ENCODE results near the gene OR52I2. TPM values are rescaled to one million over a fixed set of nuclear protein-coding genes. Genes with fewer than 3 reads are reported as not detected.

The OR52I2 gene
- total RNA-seq, 3 donors from 2014 or later, result not detected

- intact Hi-C loops (cut with DNase I; ENCODE audit: low total_unique reads), result no loop called here
- Histone ChIP-seq H3K4me1 (no peaks in the 10 kb centered on the region), H3K27me3 (no peaks in the 10 kb centered on the region), H3K4me3 (no peak overlapping the region), H3K36me3 (no peaks in the 10 kb centered on the region), H3K9me3 (peaks cover 0 to 8% of the 10 kb centered on the region in 2 donors), H3K27ac (no peak overlapping the region)
- DNase-seq (ENCODE audit: low spot score in 2 of 2), result no peak
- TF ChIP-seq POLR2A (IDR thresholded peaks at IDR 0.05), result no peak
- TF ChIP-seq POLR2AphosphoS5 (IDR thresholded peaks at IDR 0.05), result no peak
- no peak for TF ChIP-seq CTCF (IDR thresholded peaks at IDR 0.05)
These were observed 16.2 kb upstream of the OR52I2 start for GRCh38 chr11:4565371-4565770.

GRCh38 chr11:4569075-4569474, 12.5 kb upstream of the OR52I2 start:
- intact Hi-C loops (cut with DNase I; ENCODE audit: low total_unique reads), result no loop called here
- Histone ChIP-seq H3K4me1 (no peaks in the 10 kb centered on the region), H3K36me3 (no peaks in the 10 kb centered on the region), H3K9me3 (peaks cover 0 to 3% of the 10 kb centered on the region in 2 donors), H3K4me3 (no peak overlapping the region), H3K27me3 (no peaks in the 10 kb centered on the region), H3K27ac (no peak overlapping the region)
- TF ChIP-seq POLR2AphosphoS5 (IDR thresholded peaks at IDR 0.05) (no peak), POLR2A (IDR thresholded peaks at IDR 0.05) (no peak), CTCF (IDR thresholded peaks at IDR 0.05) (no peak)
- DNase-seq (ENCODE audit: low spot score in 2 of 2), result no peak

- Histone ChIP-seq H3K27me3 (no peaks in the 10 kb centered on the region), H3K9me3 (no peaks in the 10 kb centered on the region), H3K4me3 (no peak overlapping the region), H3K27ac (no peak overlapping the region), H3K4me1 (no peaks in the 10 kb centered on the region), H3K36me3 (no peaks in the 10 kb centered on the region)
- DNase-seq (ENCODE audit: low spot score in 2 of 2), result no peak
- TF ChIP-seq POLR2A (IDR thresholded peaks at IDR 0.05), result no peak
- no peak for TF ChIP-seq POLR2AphosphoS5 (IDR thresholded peaks at IDR 0.05)
- no peak for TF ChIP-seq CTCF (IDR thresholded peaks at IDR 0.05)
- intact Hi-C loops (cut with DNase I; ENCODE audit: low total_unique reads), result no loop called here
These were observed 4.7 kb upstream of the OR52I2 start for GRCh38 chr11:4576880-4577279.

- Histone ChIP-seq H3K4me3 (no peak overlapping the region), H3K27ac (no peak overlapping the region), H3K4me1 (no peaks in the 10 kb centered on the region), H3K36me3 (no peaks in the 10 kb centered on the region), H3K27me3 (no peaks in the 10 kb centered on the region), H3K9me3 (no peaks in the 10 kb centered on the region)
- DNase-seq (ENCODE audit: low spot score in 2 of 2), result no peak
- TF ChIP-seq POLR2AphosphoS5 (IDR thresholded peaks at IDR 0.05) (no peak), POLR2A (IDR thresholded peaks at IDR 0.05) (no peak), CTCF (IDR thresholded peaks at IDR 0.05) (no peak)
- intact Hi-C loops (cut with DNase I; ENCODE audit: low total_unique reads), result no loop called here
These were observed 3.8 kb upstream of the OR52I2 start for GRCh38 chr11:4577761-4578160.

GRCh38 chr11:4578624-4579023, 2.9 kb upstream of the OR52I2 start:
- intact Hi-C loops (cut with DNase I; ENCODE audit: low total_unique reads), result no loop called here
- Histone ChIP-seq H3K9me3 (no peaks in the 10 kb centered on the region), H3K4me3 (no peak overlapping the region), H3K27ac (no peak overlapping the region), H3K27me3 (no peaks in the 10 kb centered on the region), H3K4me1 (no peaks in the 10 kb centered on the region), H3K36me3 (no peaks in the 10 kb centered on the region)
- TF ChIP-seq POLR2A (IDR thresholded peaks at IDR 0.05) (no peak), CTCF (IDR thresholded peaks at IDR 0.05) (no peak), POLR2AphosphoS5 (IDR thresholded peaks at IDR 0.05) (no peak)
- DNase-seq (ENCODE audit: low spot score in 2 of 2), result no peak
